Mesothelial cell of epicardium (in vitro differentiated cells): Measurements from ENCODE around the gene SMARCC1. TPM values are rescaled to one million over a fixed set of nuclear protein-coding genes. Genes with fewer than 3 reads are reported as not detected.
A peak's percentile ranks its signal among the peaks of the same experiment; 100 is the strongest.

Experiments used
- DNase-seq, 2 experiments: peaks; one replicate each; pipeline ENCODE4 v3.0.0; 2021; ENCODE audit warnings: low spot score in 2 of 2; ENCODE audit not compliant: unreplicated experiment in 2 of 2
- H3K27ac Mint-ChIP-seq: 2 replicates; pipeline ENCODE4 v1.8.0; 2021; ENCODE audit warnings: mixed read lengths
- H3K27me3 Mint-ChIP-seq: 2 replicates; pipeline ENCODE4 v1.8.0; 2021; ENCODE audit warnings: low read depth, mixed read lengths
- H3K36me3 Mint-ChIP-seq: 2 replicates; pipeline ENCODE4 v1.8.0; 2021; ENCODE audit warnings: mixed read lengths
- H3K4me1 Mint-ChIP-seq: 2 replicates; pipeline ENCODE4 v1.8.0; 2021; ENCODE audit warnings: mixed read lengths
- H3K4me3 Mint-ChIP-seq: 2 replicates; pipeline ENCODE4 v1.8.0; 2021; ENCODE audit warnings: mild to moderate bottlenecking, moderate library complexity, mixed read lengths
- H3K9me3 Mint-ChIP-seq: 2 replicates; pipeline ENCODE4 v1.8.0; 2021; ENCODE audit warnings: mixed read lengths
- CTCF ChIP-seq: fragments of 200-600 bp; sonication (generic); IDR thresholded peaks from one replicate; pipeline ENCODE4 v1.5.0; 2021; ENCODE audit warnings: antibody characterized with exemption; ENCODE audit not compliant: unreplicated experiment
- total RNA-seq: library from RNA; stranded (reverse); gene quantifications from 3 replicates; pipeline ENCODE4 v1.2.1, GENCODE V29; 2021

Gene SMARCC1
- total RNA-seq, 1 donor from 2014 or later: 215 TPM

GRCh38 chr3:47713655-47714054, 68.0 kb downstream of the SMARCC1 start:
- TF ChIP-seq CTCF: no peak
- no peak for DNase-seq
- H3K27ac Mint-ChIP-seq: no peak overlapping the region
- peaks cover 7% of the 10 kb centered on the region for H3K4me1 Mint-ChIP-seq
- H3K9me3 Mint-ChIP-seq: no peaks in the 10 kb centered on the region
- no peak overlapping the region for H3K4me3 Mint-ChIP-seq
- H3K36me3 Mint-ChIP-seq: peaks cover 44% of the 10 kb centered on the region
- no peaks in the 10 kb centered on the region for H3K27me3 Mint-ChIP-seq

- no peak for DNase-seq
- no peak for TF ChIP-seq CTCF
- H3K27me3 Mint-ChIP-seq: no peaks in the 10 kb centered on the region
- H3K36me3 Mint-ChIP-seq: peaks cover 52% of the 10 kb centered on the region
- H3K27ac Mint-ChIP-seq: no peak overlapping the region
- H3K4me1 Mint-ChIP-seq: peaks cover 7% of the 10 kb centered on the region
- H3K9me3 Mint-ChIP-seq: no peaks in the 10 kb centered on the region
- no peak overlapping the region for H3K4me3 Mint-ChIP-seq
Measured at GRCh38 chr3:47712398-47712797, 69.3 kb downstream of the SMARCC1 start.

- no peaks in the 10 kb centered on the region for H3K27me3 Mint-ChIP-seq
- peaks cover 5% of the 10 kb centered on the region for H3K4me1 Mint-ChIP-seq
- no peak overlapping the region for H3K4me3 Mint-ChIP-seq
- H3K36me3 Mint-ChIP-seq: peaks cover 54% of the 10 kb centered on the region
- no peaks in the 10 kb centered on the region for H3K9me3 Mint-ChIP-seq
- no peak for DNase-seq
- H3K27ac Mint-ChIP-seq: peak overlapping the region; percentile 31
- no peak for TF ChIP-seq CTCF
Measured at GRCh38 chr3:47711596-47711995, 70.1 kb downstream of the SMARCC1 start.

- Mint-ChIP-seq H3K27me3 (no peaks in the 10 kb centered on the region), H3K36me3 (peaks cover 43% of the 10 kb centered on the region), H3K27ac (no peak overlapping the region), H3K4me1 (peaks cover 12% of the 10 kb centered on the region), H3K9me3 (no peaks in the 10 kb centered on the region), H3K4me3 (no peak overlapping the region)
- DNase-seq: no peak
- no peak for TF ChIP-seq CTCF
Measured at GRCh38 chr3:47705391-47705790, 76.3 kb downstream of the SMARCC1 start.

GRCh38 chr3:47704237-47704612, 77.5 kb downstream of the SMARCC1 start:
- Mint-ChIP-seq H3K27ac (peak overlapping the region; percentile 75), H3K4me1 (peaks cover 12% of the 10 kb centered on the region), H3K4me3 (no peak overlapping the region), H3K36me3 (peaks cover 39% of the 10 kb centered on the region), H3K27me3 (no peaks in the 10 kb centered on the region), H3K9me3 (no peaks in the 10 kb centered on the region)
- no peak for TF ChIP-seq CTCF
- no peak for DNase-seq

- no peaks in the 10 kb centered on the region for H3K9me3 Mint-ChIP-seq
- H3K27me3 Mint-ChIP-seq: no peaks in the 10 kb centered on the region
- DNase-seq: no peak
- no peak for TF ChIP-seq CTCF
- no peak overlapping the region for H3K4me3 Mint-ChIP-seq
- peaks cover 31% of the 10 kb centered on the region for H3K36me3 Mint-ChIP-seq
- H3K27ac Mint-ChIP-seq: no peak overlapping the region
- peaks cover 12% of the 10 kb centered on the region for H3K4me1 Mint-ChIP-seq
Measured at GRCh38 chr3:47701388-47701787, 80.3 kb downstream of the SMARCC1 start.
